HG02798 (cell line): ENCODE measurements around the gene NUAK1.

ENCODE experiments used
- ATAC-seq: cut with Tn5 transposase; IDR thresholded peaks from one replicate; pipeline ENCODE4 v1.9.1; 2021; ENCODE audit warnings: mild to moderate bottlenecking; ENCODE audit not compliant: unreplicated experiment, poor library complexity

Gene NUAK1

DNA sequence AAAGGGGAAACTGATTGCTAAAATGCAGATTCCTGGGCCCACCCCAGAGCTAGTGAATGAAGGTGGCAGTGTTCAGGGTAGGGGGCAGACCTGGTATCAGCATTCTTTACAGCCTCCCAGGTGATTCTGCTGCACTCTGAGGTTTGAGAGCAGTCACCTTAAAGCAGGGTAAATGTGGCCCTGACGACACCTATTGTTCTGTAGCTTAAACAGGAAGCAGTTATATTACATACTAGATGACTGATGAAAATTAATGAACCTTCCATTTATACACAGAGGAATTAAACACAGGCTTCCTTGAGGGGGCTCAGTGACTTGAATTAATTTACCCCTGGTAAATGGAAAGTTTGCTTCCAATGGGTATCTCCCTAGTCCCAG, 25.3 kb downstream of the NUAK1 start:
- ATAC-seq, result no peak

DNA sequence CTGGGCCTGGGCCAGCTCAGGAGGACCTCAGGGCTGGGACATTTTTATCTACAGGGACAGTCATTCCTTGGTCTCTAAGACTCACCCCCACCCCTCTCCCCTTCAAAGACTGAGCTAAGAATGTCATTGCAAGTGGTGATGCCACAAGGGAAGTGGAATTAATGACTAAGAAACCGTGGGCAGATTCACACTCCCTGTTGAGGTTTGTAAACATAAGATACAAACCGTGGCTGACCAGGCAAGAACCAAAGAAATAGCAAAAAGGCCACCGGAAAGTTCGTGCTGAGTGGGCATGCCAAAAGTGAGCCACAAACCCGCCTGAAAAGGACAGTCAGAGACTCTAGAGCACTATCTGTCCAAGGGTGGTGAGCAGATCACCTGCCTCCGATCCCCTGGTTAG, 25.7 kb downstream of the NUAK1 start:
- ATAC-seq, result no peak

DNA sequence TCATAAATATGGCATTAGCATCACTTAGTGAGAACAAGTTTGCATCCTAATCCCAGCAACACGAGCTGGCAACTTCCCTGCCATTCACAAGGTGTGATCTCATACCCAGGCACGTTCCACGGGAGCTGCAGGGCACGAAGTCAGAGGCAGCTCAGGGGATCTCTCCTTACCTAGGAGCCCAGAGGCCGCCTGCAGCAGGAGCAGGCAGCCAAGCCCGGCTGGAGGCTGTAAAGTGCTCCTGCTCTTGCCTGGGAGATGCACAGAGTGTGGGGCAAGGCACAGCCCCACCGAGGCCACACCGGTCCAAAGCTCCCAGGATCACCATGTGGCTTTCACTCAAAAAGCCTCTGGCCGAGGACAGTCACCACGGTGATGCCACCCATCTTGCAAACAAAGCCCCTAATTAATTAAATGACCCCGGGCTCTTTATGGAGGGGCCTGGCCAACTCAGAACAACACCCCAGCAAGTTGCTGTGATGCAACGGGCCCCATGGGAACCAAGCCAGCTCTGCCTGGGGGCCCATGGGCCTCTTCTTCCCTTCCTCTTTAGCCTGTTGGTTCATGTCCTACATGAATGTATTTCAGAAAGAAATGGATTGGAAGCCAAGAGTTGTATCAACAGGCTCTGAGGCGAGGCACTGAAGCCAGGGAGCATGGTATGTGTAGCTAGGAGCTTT, 26.5 kb downstream of the NUAK1 start:
- no peak for ATAC-seq

DNA sequence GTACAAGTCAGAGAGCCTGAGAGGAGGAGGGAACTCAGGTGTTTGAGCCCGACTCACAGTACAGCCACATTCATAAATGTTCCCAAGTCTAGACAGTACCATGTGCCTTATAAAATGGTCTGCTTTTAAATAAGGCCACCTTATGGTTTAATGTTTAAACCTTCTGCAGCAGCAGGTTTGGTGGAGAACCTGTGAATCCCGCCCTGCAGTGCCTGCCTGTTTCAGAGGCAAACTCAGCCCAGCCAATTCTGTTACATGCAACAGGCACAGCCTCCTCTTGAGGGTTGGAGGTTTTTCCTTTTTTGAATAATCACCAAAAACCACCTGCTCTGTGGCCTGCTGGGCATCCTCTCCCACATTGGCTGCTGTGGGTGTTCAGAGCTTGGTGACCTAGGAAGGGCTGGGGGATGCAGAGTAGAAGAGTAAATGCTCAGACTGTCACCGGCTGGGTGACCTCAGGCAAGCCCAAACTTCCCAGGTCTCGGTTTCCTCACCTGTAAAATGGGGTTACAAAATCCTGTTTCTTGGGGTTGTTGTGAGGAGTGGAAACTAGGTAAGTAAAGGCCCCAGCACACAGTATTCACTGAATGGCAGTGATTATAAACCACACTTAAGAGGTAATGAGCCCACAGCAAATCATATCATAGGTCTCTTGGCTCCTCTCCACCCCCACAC, 28.0 kb downstream of the NUAK1 start:
- no peak for ATAC-seq

DNA sequence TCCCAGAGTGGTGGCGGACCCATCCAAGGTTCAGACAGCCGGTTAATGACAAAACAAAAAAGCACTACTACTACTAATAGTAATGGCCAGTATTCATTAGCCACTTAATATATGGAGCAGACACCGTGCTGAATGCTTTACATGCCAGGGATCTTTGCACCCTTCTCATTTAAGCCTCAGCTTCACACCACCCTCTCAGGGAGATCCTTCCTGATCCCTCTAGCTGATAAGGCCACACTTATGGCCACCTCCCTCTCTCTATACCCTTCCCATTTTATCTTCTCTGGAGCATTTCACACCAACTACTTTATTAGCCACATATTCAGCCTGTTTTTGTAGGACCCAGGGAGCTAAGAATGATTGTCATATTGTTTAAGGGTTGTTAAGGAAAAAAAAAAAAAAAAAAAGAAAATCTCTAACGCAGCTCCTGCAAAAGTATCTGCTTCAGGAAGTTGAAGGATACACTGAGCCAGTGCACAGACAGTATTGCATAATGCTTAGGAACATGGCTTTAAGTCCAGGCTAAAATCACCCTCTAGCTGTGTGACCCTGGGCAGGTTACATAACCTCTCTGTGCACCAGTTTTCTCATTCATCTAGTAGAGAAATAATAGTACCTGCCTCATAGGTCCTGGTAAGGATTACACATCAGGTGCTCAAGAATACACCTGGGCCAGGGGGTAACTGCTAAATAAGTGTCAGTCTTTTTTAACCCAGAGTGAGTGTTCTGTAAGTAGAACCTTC, 29.4 kb downstream of the NUAK1 start:
- no peak for ATAC-seq

DNA sequence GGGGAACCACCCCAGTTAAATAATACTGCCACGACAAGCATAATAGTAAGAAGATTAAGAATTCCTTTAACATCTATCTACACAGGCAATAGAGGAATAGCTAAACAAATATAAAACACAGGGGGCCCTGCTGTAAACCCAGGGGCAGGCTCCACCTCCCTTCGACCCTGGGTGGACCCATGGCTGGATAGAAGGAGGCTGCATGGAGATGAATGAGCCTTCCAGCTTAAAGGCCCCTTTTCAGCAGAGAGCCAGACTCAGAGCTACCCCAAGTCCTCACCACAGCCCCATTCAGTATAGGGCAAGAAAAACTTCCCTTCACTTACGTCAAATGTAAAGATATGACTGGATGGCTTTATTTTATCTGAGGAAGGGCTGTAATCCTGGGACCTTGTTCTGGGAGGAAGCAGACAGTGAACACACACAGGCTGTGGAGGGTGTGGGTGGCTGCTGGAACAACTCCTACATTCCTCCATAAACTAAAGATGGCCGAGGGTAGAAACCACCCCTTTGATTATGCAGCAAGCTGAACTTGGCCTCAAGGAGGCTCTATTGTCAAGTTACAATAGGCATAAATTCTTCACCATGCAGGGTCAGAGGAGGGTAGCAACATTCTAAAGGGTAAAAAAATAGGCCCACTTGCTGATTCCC, 30.4 kb downstream of the NUAK1 start:
- no peak for ATAC-seq

DNA sequence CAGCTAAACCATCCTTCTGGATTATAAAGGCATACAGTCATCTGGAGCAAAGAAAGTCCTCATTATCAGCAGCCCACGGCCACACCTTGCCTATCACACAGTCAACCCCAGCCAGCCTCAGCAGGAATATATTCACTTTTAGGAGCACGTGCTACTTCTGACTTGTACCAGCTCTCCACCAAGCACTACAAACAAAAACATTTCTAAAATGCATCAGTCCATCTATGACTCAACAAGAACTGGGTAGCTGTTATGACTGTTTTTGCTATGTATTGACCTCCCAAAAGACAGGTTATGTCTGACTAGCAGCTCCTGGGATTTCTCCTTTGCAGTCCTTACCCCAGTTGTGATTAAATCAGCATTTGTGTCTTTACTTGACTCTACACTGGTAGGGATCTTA, 31.2 kb downstream of the NUAK1 start:
- ATAC-seq, result no peak

DNA sequence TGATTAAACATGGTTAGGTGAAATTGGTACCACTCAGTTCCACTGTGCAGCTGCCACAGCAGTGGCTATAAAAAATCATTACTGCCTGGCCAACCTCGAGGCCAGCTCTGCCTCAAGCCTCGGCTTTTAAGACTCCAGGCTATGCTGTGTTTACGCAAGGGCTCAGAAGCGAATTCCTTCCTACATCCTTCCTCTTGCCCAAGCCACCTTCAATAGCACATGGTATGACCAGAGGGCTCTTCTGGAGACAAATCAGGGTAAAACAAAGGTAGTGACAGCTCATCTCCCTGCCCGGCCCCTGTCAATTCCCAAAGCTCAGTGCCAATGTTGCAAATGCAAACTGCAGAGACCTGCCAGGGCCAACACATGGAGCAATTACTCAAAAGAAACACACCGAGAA, 31.9 kb downstream of the NUAK1 start:
- no peak for ATAC-seq

DNA sequence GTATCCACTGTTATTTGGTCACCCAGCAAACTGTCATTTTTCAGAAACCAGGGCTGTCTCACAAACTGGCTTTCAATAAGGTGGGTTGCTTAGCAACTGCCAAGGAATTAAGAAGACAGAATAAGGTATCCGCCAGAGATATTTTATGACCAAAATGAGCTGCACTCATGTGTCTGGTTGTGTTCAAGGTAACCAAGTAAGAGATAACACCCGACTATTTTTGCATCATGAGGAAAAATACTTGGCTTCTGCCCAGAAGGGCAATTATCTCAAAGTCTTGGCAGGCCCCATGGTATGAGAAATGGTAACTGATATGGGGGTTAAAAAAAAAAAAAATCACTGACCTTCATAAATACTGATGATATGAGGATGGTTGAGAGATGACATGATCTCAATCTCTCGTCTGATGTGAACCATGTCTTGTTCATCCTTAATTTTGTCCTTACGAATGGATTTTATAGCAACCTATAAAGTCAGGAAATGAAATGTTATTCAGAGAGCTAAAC, 32.6 kb downstream of the NUAK1 start:
- no peak for ATAC-seq

DNA sequence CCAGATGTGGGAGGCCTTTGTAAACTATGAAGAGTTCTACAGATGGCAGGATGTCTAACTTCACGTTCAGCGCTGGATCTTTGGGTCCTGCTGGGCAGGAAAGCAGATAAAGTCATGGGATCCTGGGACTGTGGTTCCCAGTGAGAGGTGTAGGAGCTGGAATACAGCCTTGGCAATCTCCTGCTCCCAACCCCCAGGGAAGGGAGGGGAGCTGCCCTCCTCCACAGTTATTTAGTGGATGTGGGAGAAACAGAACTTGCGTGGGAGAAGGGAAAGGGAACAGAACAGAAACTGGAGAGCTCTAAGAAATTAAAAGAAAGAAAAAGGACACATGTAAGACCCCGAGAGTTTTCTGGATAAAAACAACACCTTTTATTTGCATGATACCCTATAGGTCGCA, 37.0 kb downstream of the NUAK1 start:
- ATAC-seq, result no peak

DNA sequence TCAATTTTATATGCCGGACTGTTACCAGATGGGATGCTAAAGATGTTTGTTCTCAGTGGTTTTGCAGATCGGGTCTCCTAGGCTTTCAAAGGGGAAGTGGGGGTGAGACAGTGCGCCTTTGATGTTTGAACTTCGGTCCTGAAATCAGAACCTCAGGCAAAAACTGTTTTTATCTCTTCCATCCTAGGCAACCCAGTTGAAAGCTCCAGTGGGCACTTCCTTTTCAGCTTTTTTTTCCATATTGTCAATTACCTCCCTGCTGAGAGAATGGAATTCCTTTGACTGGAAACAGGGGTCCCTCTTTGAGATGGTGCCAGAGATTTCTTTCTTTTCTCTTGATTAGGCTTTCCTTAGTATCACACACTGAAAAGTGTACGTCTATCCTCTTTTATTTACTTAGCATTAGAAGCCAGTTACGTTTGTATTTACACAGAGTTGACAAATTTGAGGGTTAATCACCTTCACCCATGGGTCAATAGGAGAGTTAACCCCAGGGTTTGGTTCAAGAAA, 40.0 kb downstream of the NUAK1 start:
- ATAC-seq, result no peak

DNA sequence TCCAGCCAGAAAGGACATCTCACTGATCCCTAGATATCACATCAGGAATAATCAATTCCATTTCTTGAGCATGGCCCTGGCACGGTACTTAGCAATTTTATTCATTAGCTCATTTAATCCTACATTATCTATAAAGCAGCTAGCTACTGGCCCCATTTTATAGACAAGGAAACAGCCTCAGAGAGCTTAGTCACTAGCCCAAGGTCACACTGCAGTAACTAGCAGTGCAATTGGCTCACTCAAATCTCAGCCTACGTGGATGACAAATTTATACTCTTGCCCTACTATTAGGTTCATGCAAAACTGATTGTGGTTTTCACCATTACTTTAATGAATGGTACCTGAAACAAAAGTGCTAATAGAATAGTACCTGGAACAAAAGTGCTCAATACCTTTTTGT, 41.7 kb downstream of the NUAK1 start:
- no peak for ATAC-seq

DNA sequence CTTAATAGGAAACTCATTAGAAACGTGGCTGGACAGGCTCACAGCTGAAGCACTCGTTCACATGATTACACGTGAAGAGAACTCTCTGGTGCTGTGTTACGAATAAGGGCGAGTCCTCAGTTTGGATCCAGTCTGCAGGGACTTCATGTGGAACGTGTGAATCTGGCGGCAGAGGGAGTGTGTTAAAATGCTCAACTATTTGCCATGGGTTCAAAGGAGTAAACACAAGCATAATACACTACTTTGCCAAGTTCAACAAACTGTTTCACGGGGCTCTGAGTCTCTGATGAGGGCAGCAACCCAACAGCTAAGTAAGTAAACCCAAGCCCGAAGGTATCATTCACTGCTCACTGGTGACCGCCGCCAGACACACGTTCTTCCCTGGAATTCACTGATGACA, 42.4 kb downstream of the NUAK1 start:
- ATAC-seq, result no peak

DNA sequence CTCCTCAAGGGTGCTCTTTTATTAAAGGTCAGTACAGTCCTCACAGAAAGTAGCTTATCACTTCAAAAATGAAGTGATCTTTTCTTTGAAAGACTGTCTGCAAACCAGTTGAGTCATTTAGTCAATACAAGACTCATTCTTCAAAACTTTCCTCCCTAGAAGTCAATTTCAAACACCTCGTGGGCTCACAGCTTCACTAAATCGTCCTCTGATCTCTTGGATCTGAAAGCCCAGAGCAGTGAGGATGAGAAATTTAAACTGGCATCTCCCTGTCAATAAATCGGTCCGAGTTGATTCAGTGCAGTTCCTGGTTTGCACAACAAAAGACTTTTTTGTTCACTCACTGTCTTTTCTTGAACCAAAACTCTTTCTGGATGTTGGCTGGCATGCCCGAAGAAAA, 44.5 kb downstream of the NUAK1 start:
- no peak for ATAC-seq

DNA sequence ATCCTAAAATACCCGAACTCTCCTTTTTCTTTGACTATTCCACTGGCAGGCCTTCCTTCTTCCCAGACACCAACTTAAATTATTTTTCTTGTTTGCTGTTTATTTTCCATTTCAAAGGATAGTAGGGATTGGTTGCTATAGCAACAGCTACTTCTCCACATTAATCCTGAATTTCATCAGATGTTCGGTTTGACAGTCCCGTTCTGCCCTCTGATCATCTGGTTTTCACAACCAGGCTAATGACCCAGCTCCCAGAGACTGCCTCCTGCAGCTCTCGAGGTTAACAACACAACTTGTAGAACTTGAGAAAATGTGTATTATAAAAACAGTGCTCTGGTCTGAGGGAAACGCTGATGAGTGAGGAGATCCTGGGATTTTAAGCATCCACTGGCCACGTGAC, 45.5 kb downstream of the NUAK1 start:
- no peak for ATAC-seq

DNA sequence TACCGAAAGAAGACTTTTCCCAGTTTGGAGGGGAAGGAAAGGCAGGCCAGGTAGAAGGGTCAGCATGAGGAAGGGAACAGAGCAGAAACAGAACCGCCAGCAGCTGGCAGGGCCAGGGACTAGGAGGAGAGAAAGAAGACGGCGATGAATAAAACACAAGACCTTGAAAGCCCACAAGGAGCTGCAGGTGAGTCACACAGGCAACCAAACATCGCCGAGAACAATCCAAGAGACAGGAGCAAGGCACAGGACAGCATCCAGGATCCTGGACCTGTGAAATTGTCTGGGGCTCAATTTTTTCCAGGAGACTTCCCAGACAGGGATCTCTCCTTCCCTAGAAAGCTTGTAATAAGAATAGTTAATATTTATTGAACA, 47.3 kb downstream of the NUAK1 start:
- no peak for ATAC-seq

DNA sequence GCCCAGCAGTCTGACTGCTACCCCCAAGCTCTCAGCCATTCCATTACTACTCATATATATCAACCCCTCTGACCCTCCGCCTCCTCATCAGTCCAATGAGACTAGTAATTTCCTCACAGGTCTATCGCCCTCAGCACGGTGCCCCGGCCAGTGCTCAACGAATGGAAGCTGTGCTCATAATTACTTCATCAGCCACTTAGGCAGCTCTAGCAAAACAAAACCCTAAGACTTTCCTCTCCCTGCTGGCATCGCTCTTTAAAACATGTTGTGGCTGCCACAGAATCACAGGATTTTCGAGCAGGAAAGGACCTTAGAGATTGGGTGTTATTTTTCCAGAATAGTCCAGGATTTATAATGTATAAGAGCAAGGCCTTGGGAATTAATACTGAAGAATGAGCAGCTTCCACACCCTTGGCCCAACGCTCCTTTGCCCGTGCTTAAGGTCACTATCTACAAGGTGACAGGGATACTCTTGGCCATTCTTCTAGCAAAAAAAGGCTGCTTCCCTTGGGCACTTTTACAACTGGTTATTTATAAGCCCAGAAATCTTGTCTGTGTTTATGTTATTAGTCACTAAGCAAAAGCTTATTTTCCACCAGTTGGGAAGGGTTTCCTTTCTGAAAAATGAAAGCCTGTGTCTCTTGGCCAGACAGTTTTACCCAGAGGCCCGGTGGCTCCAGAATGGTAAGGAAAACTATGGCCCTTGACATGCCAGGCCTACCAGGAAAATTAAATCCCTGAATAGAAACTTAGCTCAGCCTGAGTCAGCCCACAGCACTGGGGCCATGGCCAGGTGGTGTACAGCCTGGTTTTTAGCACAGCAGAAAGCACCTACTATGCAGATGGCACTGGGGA, 47.9 kb downstream of the NUAK1 start:
- ATAC-seq, result no peak

DNA sequence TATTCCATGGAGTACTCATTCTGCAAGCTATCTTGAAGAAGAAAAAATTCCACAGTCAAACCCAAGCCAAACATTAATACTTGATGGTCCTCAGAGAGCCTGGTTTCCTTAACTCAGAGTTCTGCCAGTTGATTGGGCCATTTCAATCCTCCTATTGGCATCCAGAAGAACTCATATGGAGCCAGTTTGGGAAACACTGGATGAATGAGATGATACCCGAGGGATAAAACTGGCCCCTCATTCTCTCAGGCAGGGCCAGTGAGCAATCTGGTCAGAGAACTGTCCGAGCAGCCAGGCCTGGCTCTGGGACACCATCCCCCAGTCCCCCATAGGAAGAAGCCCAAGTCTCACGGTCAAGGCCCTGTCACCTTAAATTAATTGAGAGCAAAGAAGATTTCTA, 48.8 kb downstream of the NUAK1 start:
- no peak for ATAC-seq

DNA sequence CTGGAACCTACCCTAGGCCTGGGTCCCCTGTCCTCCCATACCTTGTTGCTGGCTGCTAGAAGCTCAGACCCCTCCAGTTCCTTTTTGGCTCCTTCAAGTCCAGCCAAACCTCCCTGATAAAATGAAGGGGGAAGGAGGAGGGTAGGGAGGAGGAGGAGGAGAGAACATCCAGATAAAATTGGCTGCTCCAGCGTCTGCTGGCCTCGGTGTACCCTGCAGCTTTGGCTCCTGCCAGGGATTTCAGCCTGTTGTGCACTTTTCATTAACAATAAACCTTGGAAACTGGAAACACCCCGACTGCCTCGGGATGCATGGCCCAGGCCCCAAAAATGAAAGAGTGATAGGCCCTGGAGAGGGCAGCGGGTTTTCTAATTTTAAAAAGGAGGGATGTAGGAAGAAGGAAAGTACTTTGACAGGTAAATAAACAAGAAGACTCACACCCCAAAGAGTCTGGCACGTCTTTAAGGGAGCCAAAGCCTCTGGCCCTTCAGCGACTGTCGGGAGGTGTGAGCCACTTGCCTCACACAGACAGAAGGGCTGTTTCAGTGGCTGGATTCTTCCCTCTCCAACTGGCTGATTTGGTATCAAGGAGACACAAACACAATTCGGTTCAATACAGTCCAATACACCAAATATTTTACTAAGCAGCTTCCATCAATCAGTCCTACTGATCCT, 49.8 kb downstream of the NUAK1 start:
- no peak for ATAC-seq
